Tibial nerve (tissue), 4 donors: ENCODE results near the gene CCDC88C. TPM values are rescaled to one million over a fixed set of nuclear protein-coding genes. Genes with fewer than 3 reads are reported as not detected.

Experiments used
- DNase-seq, 2 donors: peaks; one replicate each; pipeline ENCODE4 v3.0.0-alpha.2; 2019; ENCODE audit warnings: low spot score in 2 of 2
- H3K27ac ChIP-seq, 4 donors: fragments of 200-600 bp; sonication (generic) in 3 of 4; one replicate each; pipeline ENCODE4 v1.5.1; 2017 to 2019; ENCODE audit warnings: mild to moderate bottlenecking in 1 of 4
- H3K27me3 ChIP-seq, 2 donors: fragments of 200-600 bp; sonication (generic) in 1 of 2; one replicate each; pipeline versions ENCODE4 v1.5.1 to v1.6.0; 2017 to 2019
- H3K36me3 ChIP-seq, 3 donors: fragments of 200-600 bp; sonication (generic); one replicate each; pipeline ENCODE4 v1.5.1; 2018 to 2019
- H3K4me1 ChIP-seq, 4 donors: fragments of 200-600 bp; sonication (generic) in 3 of 4; one replicate each; pipeline ENCODE4 v1.5.1; 2017 to 2019
- H3K4me3 ChIP-seq, 4 donors: fragments of 200-600 bp; sonication (generic) in 3 of 4; one replicate each; pipeline ENCODE4 v1.5.1; 2017 to 2019; ENCODE audit warnings: mild to moderate bottlenecking in 1 of 4, moderate library complexity in 1 of 4
- H3K9me3 ChIP-seq, 4 donors: fragments of 200-600 bp; sonication (generic) in 3 of 4; one replicate each; pipeline ENCODE4 v1.5.1; 2017 to 2019
- EP300 ChIP-seq, 2 donors: sonication (generic); formaldehyde crosslinking; IDR thresholded peaks; one replicate each; pipeline ENCODE4 v1.6.1; 2017; ENCODE audit warnings: antibody characterized with exemption in 2 of 2, mild to moderate bottlenecking in 1 of 2
- POLR2A ChIP-seq, 2 donors: fragments of 450-650 bp; IDR thresholded peaks; one replicate each; pipeline ENCODE4 v1.6.1; 2017; ENCODE audit warnings: antibody characterized with exemption in 2 of 2, mild to moderate bottlenecking in 2 of 2, moderate library complexity in 2 of 2
- WGBS, 2 donors: methylation state at CpG; one replicate each; pipeline ENCODE4 v1.1.5; 2018; 5-methylcytosine and 5-hydroxymethylcytosine counted together
- total RNA-seq, 4 donors: library from RNA; depleted of rRNA; stranded (reverse); fragments of >200 nt; gene quantifications; one replicate each; pipeline ENCODE4 v1.1.0, GENCODE V29; 2016
- TF ChIP-seq, protein P1 (sequence below), 5 experiments: fragments of 200-600 bp in 3 of 5; fragments of 450-650 bp in 2 of 5; sonication (generic) in 3 of 5; IDR thresholded peaks; one replicate each; pipeline ENCODE4 v1.5.1; 2016 to 2019; ENCODE audit warnings: antibody characterized with exemption in 5 of 5, mild to moderate bottlenecking in 3 of 5, moderate library complexity in 2 of 5

Gene CCDC88C
- total RNA-seq, 4 donors from 2014 or later: 3.6 to 12.6 (median 6.8) TPM

DNA sequence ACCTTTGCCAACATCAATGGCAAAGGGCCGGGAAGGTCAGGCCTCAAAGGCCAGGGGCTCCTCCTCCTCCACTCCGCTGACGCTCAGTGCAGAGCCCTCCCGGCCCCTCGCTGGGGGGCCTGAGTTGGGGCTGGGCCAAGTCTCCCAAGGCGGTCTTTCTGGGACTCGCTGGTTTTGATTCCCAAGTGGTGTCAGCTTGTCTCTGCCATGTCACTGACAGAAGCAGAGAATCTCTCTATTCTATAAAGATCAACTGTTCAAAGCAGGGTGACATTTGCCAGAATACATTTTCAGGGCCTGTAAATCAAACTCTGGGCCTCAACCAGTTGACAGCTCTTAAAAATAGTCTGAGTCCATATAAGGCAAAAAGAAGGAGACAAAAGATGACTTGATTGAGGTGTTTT lies 75.9 kb downstream of the CCDC88C start:
- H3K9me3 ChIP-seq: no peaks in the 10 kb centered on the region
- H3K27me3 ChIP-seq: peaks cover 0 to 6% of the 10 kb centered on the region in 2 donors
- TF ChIP-seq, protein P1, sequence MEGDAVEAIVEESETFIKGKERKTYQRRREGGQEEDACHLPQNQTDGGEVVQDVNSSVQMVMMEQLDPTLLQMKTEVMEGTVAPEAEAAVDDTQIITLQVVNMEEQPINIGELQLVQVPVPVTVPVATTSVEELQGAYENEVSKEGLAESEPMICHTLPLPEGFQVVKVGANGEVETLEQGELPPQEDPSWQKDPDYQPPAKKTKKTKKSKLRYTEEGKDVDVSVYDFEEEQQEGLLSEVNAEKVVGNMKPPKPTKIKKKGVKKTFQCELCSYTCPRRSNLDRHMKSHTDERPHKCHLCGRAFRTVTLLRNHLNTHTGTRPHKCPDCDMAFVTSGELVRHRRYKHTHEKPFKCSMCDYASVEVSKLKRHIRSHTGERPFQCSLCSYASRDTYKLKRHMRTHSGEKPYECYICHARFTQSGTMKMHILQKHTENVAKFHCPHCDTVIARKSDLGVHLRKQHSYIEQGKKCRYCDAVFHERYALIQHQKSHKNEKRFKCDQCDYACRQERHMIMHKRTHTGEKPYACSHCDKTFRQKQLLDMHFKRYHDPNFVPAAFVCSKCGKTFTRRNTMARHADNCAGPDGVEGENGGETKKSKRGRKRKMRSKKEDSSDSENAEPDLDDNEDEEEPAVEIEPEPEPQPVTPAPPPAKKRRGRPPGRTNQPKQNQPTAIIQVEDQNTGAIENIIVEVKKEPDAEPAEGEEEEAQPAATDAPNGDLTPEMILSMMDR (IDR thresholded peaks at IDR 0.05): no peak
- no peak for TF ChIP-seq EP300 (IDR thresholded peaks at IDR 0.05)
- TF ChIP-seq POLR2A (IDR thresholded peaks at IDR 0.05): no peak
- H3K4me1 ChIP-seq: no peaks in the 10 kb centered on the region
- WGBS, 2 donors: 46 to 53% methylated on average over 7 of the region's 7 CpGs
- H3K27ac ChIP-seq: no peak overlapping the region
- no peak for DNase-seq
- H3K4me3 ChIP-seq: no peak overlapping the region
- no peaks in the 10 kb centered on the region for H3K36me3 ChIP-seq

DNA sequence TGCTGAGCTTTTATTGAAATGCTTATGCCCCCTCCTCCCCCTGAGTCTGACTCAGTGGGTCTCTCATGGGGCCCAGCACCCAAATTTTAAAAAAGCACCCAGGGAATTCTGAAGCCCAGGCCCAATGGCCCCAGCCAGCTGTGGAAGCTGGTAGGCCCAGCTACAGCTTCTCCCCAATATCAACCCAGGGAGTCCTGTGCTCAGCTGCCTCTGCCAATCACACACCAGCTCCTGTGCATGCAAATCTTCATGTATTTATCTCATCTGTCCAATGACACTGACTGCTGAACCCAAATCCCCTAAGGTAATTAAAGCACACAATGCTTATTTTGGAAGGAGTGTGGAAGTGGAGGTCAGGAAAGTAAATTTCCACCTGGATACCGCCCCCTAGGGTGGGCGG lies 76.3 kb downstream of the CCDC88C start:
- no peaks in the 10 kb centered on the region for H3K9me3 ChIP-seq
- DNase-seq: no peak
- H3K4me1 ChIP-seq: no peaks in the 10 kb centered on the region
- H3K36me3 ChIP-seq: no peaks in the 10 kb centered on the region
- peaks cover 0 to 6% of the 10 kb centered on the region in 2 donors for H3K27me3 ChIP-seq
- WGBS, 2 donors: 81 to 85% methylated on average over 2 of the region's 2 CpGs
- H3K27ac ChIP-seq: no peak overlapping the region
- no peak overlapping the region for H3K4me3 ChIP-seq
- no peak for TF ChIP-seq EP300 (IDR thresholded peaks at IDR 0.05)
- TF ChIP-seq, protein P1 (IDR thresholded peaks at IDR 0.05): no peak
- no peak for TF ChIP-seq POLR2A (IDR thresholded peaks at IDR 0.05)

DNA sequence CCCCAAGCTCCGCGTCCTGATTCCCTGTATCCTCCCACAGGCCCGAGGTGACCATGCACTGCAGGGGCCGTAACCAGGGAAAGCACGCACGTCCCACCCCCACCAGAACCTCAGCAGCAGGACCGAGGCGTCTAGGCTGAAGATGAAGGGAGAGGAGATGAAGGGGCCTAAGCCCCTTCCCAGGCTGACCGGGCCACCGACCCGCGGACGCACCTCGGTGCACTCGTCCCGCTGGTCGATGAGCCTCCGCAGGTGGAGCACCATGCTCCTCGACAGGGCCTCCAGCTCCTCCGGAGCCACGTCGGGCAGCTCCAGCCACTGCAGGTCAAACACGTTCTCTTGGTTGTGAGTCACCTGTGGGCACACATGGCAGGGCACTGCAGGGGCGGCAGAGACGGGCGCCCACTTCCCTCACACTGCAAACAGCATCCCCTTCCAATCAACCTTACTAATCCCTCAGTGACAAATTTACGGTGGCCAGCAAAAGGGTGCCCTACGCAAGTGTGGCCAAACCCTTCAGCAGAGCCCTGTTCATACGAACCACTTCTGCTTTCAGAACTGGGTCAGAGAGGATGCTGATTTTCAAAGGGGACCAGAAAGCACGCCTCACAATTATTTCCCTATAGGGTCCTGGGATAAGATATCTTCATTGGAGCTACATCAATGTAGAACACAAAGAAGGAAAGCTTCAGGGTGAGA lies 77.8 kb downstream of the CCDC88C start:
- DNase-seq: no peak
- Histone ChIP-seq H3K36me3 (no peaks in the 10 kb centered on the region), H3K27me3 (no peaks in the 10 kb centered on the region), H3K4me1 (no peaks in the 10 kb centered on the region), H3K9me3 (no peaks in the 10 kb centered on the region), H3K27ac (no peak overlapping the region), H3K4me3 (no peak overlapping the region)
- TF ChIP-seq EP300 (IDR thresholded peaks at IDR 0.05) (no peak), POLR2A (IDR thresholded peaks at IDR 0.05) (no peak)
- TF ChIP-seq, protein P1 (IDR thresholded peaks at IDR 0.05): no peak
- 89 to 91% methylated on average over 30 of the region's 30 CpGs for WGBS, 2 donors

DNA sequence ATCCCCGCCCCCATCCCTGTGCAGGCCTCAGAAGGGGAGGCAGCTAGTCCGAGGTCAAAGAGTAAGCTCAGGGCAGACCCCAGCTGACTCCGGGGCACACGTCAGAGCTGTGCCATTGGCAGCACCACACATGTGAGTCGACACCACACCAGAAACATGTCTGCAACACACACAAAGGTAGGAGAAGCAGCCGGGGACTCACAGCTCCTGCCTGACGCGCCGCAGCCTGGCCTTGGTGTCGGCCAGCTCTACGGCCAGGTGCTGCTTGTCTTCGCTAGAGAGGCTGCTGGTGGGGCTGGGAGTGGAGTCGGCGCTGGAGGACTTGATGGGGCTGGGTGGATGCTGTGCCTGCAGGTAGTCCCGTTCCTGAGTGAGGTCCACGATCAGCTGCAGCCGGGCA lies 78.5 kb downstream of the CCDC88C start:
- no peaks in the 10 kb centered on the region for H3K4me1 ChIP-seq
- no peaks in the 10 kb centered on the region for H3K9me3 ChIP-seq
- H3K27me3 ChIP-seq: no peaks in the 10 kb centered on the region
- no peak overlapping the region for H3K27ac ChIP-seq
- TF ChIP-seq, protein P1 (IDR thresholded peaks at IDR 0.05): no peak
- no peak for TF ChIP-seq EP300 (IDR thresholded peaks at IDR 0.05)
- no peak for TF ChIP-seq POLR2A (IDR thresholded peaks at IDR 0.05)
- no peak overlapping the region for H3K4me3 ChIP-seq
- DNase-seq: no peak
- 88 to 92% methylated on average over 15 to 16 of the region's 17 CpGs for WGBS, 2 donors
- no peaks in the 10 kb centered on the region for H3K36me3 ChIP-seq

DNA sequence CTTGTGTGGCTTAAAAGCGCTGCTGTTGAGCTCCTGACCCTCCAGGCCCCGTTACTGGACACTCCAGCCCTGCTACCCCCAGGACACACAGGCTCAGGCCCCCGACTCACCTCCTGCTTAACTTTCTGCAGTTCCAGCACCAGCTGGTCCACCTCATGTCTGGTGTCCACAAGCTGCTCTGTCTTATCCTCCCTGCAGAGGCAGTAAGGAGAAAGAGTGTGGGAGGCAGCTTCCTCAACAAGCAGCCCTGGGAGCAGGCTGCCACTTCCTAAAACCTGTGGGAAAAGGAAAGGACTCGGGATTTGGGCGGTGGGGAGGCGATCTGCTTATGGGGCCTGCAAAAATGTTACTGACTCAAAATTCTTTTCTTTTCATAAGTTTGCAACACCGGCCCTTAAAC lies 79.2 kb downstream of the CCDC88C start:
- H3K4me1 ChIP-seq: no peaks in the 10 kb centered on the region
- WGBS, 2 donors: 84 to 89% methylated on average over 7 of the region's 7 CpGs
- no peak for DNase-seq
- no peaks in the 10 kb centered on the region for H3K9me3 ChIP-seq
- TF ChIP-seq POLR2A (IDR thresholded peaks at IDR 0.05) (no peak), EP300 (IDR thresholded peaks at IDR 0.05) (no peak)
- TF ChIP-seq, protein P1 (IDR thresholded peaks at IDR 0.05): no peak
- H3K36me3 ChIP-seq: no peaks in the 10 kb centered on the region
- H3K27ac ChIP-seq: no peak overlapping the region
- H3K4me3 ChIP-seq: no peak overlapping the region
- no peaks in the 10 kb centered on the region for H3K27me3 ChIP-seq
